ENCODE results near the gene NUP62CL. TPM values are rescaled to one million over a fixed set of nuclear protein-coding genes. Genes with fewer than 3 reads are reported as not detected.

The NUP62CL gene
- total RNA-seq, 1 experiment from 2014 or later, result 21.1 TPM

- POLR2A ChIA-PET, result no interaction called here
- CTCF ChIA-PET, result no interaction called here
- Histone ChIP-seq H3K4me2 (ENCODE audit: low read length) (peak overlapping the region; percentile 79), H3K4me1 (ENCODE audit: control insufficient read depth in 1 of 2, insufficient read depth in 2 of 2, low read length in 2 of 2) (peaks cover 6 to 12% of the 10 kb centered on the region in 2 experiments; a peak in 3 of 4 replicates), H2AFZ (ENCODE audit: low read depth, low read length, poor library complexity, severe bottlenecking) (no peak overlapping the region), H3K9me3 (ENCODE audit: control insufficient read depth in 1 of 2, insufficient read depth in 1 of 2, low read depth in 1 of 2, low read length in 2 of 2) (no peaks in the 10 kb centered on the region), H3K36me3 (ENCODE audit: control insufficient read depth in 1 of 2, insufficient read depth in 2 of 2, low read length in 2 of 2) (no peaks in the 10 kb centered on the region), H3K27me3 (ENCODE audit: insufficient read depth, low read length) (no peaks in the 10 kb centered on the region), H4K20me1 (ENCODE audit: insufficient read depth) (no peaks in the 10 kb centered on the region), H3K27ac (ENCODE audit: low read depth, low read length) (peak overlapping the region; percentile 45), H3K79me2 (ENCODE audit: insufficient read depth, low read length) (no peaks in the 10 kb centered on the region), H3K9ac (ENCODE audit: low read length) (peak overlapping the region; percentile 40), H3K9me2 (ENCODE audit: insufficient read depth) (no peaks in the 10 kb centered on the region), H3K4me3 (replicated peaks in 1 of 2; ENCODE audit: low read depth in 1 of 2, low read length in 2 of 2) (peak overlapping the region; percentile 30 to 46)
- ATAC-seq (peak; percentile 83), DNase-seq (ENCODE audit: low read depth, low spot score) (no peak)
- TF ChIP-seq EGR1 (IDR thresholded peaks at IDR 0.05; ENCODE audit: low read depth), result no peak
- TF ChIP-seq REST (IDR thresholded peaks at IDR 0.05; ENCODE audit: low read depth), result no peak
- no peak for TF ChIP-seq YY1 (IDR thresholded peaks at IDR 0.05; ENCODE audit: extremely low read depth, insufficient replicate concordance, low read depth, low read length)
- TF ChIP-seq CEBPB (IDR thresholded peaks at IDR 0.05; ENCODE audit: low read depth), result no peak
- peak; percentile 74 for TF ChIP-seq MAX (IDR thresholded peaks at IDR 0.05)
- TF ChIP-seq JUND (IDR thresholded peaks at IDR 0.05), result peak; percentile 41
- TF ChIP-seq SP1 (IDR thresholded peaks at IDR 0.05; ENCODE audit: low read depth), result peak; percentile 35; the same call in 1 of the 2 replicates
- intact Hi-C loops (cut with micrococcal nuclease), result no loop called here
- RAD21 ChIA-PET (ENCODE audit: low non-redundant PET in 1 of 2, low total read pairs in 2 of 2, uncharacterized antibody in 2 of 2, unreplicated experiment in 2 of 2), result no interaction called here
- no TSS peak for BruUV-seq (replicated peaks)
Observed at GRCh38 chrX:107154787-107155620, 51.2 kb downstream of the NUP62CL start.

Measured in HCT116 (cell line).